ENCODE data around the gene C11orf42.

Gene C11orf42

GRCh38 chr11:6260207-6260726 lies 54.9 kb downstream of the C11orf42 start:
- no peak for DNase-seq

All from NCI-H774 (cell line).